SK-N-SH treated with all-trans-retinoic acid at 6 μM for 48 hours (cell line): ENCODE data around the gene NKD1.

Source experiments
- ARNTL ChIP-seq: fragments of 450-650 bp; formaldehyde crosslinking; IDR thresholded peaks from 2 replicates; pipeline ENCODE4 v1.5.0; 2020; ENCODE audit warnings: low read depth, mild to moderate bottlenecking, moderate library complexity, borderline replicate concordance
- GLIS3 ChIP-seq: fragments of 250-450 bp; sonication (Bioruptor Pico); IDR thresholded peaks from 2 replicates; pipeline ENCODE4 v1.5.0; 2020; ENCODE audit warnings: mild to moderate bottlenecking, moderate library complexity
- PPARA ChIP-seq: fragments of 250-450 bp; sonication (Bioruptor Pico); IDR thresholded peaks from 2 replicates; pipeline ENCODE4 v1.5.0; 2020; ENCODE audit warnings: mild to moderate bottlenecking, borderline replicate concordance
- SNAI2 ChIP-seq: fragments of 250-450 bp; sonication (Bioruptor Pico); IDR thresholded peaks from 2 replicates; pipeline ENCODE4 v1.5.0; 2020; ENCODE audit warnings: mild to moderate bottlenecking, moderate library complexity
- TCF4 ChIP-seq: fragments of 250-450 bp; sonication (Bioruptor Pico); IDR thresholded peaks from 2 replicates; pipeline ENCODE4 v1.8.0; 2021; ENCODE audit warnings: mild to moderate bottlenecking, moderate library complexity, borderline replicate concordance
- TOX ChIP-seq: fragments of 250-450 bp; sonication (Bioruptor Pico); IDR thresholded peaks from 2 replicates; pipeline ENCODE4 v1.8.0; 2021; ENCODE audit warnings: mild to moderate bottlenecking, moderate library complexity, borderline replicate concordance
- ZC3H10 ChIP-seq: fragments of 250-450 bp; sonication (Bioruptor Pico); IDR thresholded peaks from 2 replicates; pipeline ENCODE4 v1.5.1; 2021; ENCODE audit warnings: mild to moderate bottlenecking, moderate library complexity
- ZFP3 ChIP-seq: fragments of 250-450 bp; sonication (Bioruptor Pico); IDR thresholded peaks from 2 replicates; pipeline ENCODE4 v1.5.0; 2020; ENCODE audit warnings: mild to moderate bottlenecking, moderate library complexity
- ZNF8 ChIP-seq: fragments of 450-650 bp; formaldehyde crosslinking; IDR thresholded peaks from 2 replicates; pipeline ENCODE4 v1.5.0; 2020; ENCODE audit warnings: mild to moderate bottlenecking, moderate library complexity
- TF ChIP-seq, protein P1 (sequence below): fragments of 250-450 bp; sonication (Bioruptor Pico); IDR thresholded peaks from 2 replicates; pipeline ENCODE4 v1.5.0; 2020; ENCODE audit warnings: mild to moderate bottlenecking, moderate library complexity
- TF ChIP-seq, protein P2 (sequence below): fragments of 250-450 bp; sonication (Bioruptor Pico); IDR thresholded peaks from 2 replicates; pipeline ENCODE4 v1.8.0; 2020; ENCODE audit warnings: mild to moderate bottlenecking, moderate library complexity, borderline replicate concordance
- TF ChIP-seq, protein P3 (sequence below): fragments of 250-450 bp; sonication (Bioruptor Pico); IDR thresholded peaks from 2 replicates; pipeline ENCODE4 v1.5.1; 2020; ENCODE audit warnings: low read depth, mild to moderate bottlenecking, moderate library complexity

DNA sequence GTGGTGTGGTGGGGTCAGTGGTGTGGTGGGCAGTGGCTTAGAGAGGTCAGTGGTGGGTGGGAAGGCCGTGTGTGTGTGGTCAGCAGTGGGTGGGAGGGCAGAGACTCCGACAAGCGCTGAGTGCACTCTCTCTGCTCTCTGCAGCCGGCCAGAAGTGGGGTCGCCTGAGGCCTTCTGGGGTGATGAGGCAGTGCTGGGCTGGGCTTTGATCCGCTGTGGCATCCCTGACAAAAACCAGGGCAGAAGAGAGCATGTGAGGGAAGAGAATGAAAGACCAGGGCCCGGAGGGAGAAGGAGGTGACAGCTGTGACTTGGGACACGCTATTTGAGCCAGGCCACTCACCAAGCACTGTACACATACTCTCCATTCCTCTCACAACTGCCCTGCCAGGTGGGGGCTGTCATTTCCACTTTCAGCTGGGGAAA, 50.8 kb downstream of the NKD1 start:
- TF ChIP-seq, protein P1, sequence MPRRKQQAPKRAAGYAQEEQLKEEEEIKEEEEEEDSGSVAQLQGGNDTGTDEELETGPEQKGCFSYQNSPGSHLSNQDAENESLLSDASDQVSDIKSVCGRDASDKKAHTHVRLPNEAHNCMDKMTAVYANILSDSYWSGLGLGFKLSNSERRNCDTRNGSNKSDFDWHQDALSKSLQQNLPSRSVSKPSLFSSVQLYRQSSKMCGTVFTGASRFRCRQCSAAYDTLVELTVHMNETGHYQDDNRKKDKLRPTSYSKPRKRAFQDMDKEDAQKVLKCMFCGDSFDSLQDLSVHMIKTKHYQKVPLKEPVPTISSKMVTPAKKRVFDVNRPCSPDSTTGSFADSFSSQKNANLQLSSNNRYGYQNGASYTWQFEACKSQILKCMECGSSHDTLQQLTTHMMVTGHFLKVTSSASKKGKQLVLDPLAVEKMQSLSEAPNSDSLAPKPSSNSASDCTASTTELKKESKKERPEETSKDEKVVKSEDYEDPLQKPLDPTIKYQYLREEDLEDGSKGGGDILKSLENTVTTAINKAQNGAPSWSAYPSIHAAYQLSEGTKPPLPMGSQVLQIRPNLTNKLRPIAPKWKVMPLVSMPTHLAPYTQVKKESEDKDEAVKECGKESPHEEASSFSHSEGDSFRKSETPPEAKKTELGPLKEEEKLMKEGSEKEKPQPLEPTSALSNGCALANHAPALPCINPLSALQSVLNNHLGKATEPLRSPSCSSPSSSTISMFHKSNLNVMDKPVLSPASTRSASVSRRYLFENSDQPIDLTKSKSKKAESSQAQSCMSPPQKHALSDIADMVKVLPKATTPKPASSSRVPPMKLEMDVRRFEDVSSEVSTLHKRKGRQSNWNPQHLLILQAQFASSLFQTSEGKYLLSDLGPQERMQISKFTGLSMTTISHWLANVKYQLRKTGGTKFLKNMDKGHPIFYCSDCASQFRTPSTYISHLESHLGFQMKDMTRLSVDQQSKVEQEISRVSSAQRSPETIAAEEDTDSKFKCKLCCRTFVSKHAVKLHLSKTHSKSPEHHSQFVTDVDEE = no peak
- TF ChIP-seq, protein P2, sequence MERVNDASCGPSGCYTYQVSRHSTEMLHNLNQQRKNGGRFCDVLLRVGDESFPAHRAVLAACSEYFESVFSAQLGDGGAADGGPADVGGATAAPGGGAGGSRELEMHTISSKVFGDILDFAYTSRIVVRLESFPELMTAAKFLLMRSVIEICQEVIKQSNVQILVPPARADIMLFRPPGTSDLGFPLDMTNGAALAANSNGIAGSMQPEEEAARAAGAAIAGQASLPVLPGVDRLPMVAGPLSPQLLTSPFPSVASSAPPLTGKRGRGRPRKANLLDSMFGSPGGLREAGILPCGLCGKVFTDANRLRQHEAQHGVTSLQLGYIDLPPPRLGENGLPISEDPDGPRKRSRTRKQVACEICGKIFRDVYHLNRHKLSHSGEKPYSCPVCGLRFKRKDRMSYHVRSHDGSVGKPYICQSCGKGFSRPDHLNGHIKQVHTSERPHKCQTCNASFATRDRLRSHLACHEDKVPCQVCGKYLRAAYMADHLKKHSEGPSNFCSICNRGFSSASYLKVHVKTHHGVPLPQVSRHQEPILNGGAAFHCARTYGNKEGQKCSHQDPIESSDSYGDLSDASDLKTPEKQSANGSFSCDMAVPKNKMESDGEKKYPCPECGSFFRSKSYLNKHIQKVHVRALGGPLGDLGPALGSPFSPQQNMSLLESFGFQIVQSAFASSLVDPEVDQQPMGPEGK (CRISPR knock-in tag) = no peak
- TF ChIP-seq ZNF8 (CRISPR knock-in tag) = no peak
- no peak for TF ChIP-seq ARNTL (CRISPR knock-in tag)
- TF ChIP-seq TOX (CRISPR knock-in tag) = no peak
- TF ChIP-seq, protein P3, sequence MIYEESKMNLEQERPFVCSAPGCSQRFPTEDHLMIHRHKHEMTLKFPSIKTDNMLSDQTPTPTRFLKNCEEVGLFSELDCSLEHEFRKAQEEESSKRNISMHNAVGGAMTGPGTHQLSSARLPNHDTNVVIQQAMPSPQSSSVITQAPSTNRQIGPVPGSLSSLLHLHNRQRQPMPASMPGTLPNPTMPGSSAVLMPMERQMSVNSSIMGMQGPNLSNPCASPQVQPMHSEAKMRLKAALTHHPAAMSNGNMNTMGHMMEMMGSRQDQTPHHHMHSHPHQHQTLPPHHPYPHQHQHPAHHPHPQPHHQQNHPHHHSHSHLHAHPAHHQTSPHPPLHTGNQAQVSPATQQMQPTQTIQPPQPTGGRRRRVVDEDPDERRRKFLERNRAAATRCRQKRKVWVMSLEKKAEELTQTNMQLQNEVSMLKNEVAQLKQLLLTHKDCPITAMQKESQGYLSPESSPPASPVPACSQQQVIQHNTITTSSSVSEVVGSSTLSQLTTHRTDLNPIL (CRISPR knock-in tag) = no peak
- TF ChIP-seq ZFP3 (CRISPR knock-in tag) = no peak
- no peak for TF ChIP-seq GLIS3 (CRISPR knock-in tag)
- TF ChIP-seq PPARA (CRISPR knock-in tag) = no peak
- no peak for TF ChIP-seq ZC3H10 (CRISPR knock-in tag)
- TF ChIP-seq SNAI2 (CRISPR knock-in tag) = no peak
- TF ChIP-seq TCF4 = no peak
